Medulla oblongata (tissue), 1 donor: ENCODE data around the gene PDIK1L.

Experiments used
- DNase-seq: peaks from one replicate; pipeline ENCODE4 v3.0.0-alpha.2; 2015; ENCODE audit errors: extremely low spot score

PDIK1L gene

DNA sequence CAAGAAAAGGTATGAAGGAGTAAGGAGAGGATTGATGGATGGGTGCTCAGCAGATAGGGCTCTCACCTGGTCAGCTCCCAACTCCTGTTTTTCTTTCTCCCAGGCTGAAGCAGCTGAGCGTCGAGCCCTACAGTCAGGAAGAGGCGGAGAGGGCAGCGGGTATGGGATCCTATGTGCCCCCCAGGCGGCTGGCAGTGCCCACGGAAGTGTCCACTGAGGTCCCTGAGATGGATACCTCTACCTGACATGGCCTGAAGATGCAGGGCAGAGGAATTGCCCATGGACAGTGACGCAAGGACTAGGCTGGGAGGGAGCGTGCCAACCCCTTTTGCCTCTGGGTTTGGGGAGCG, 58.8 kb downstream of the PDIK1L start:
- no peak for DNase-seq

DNA sequence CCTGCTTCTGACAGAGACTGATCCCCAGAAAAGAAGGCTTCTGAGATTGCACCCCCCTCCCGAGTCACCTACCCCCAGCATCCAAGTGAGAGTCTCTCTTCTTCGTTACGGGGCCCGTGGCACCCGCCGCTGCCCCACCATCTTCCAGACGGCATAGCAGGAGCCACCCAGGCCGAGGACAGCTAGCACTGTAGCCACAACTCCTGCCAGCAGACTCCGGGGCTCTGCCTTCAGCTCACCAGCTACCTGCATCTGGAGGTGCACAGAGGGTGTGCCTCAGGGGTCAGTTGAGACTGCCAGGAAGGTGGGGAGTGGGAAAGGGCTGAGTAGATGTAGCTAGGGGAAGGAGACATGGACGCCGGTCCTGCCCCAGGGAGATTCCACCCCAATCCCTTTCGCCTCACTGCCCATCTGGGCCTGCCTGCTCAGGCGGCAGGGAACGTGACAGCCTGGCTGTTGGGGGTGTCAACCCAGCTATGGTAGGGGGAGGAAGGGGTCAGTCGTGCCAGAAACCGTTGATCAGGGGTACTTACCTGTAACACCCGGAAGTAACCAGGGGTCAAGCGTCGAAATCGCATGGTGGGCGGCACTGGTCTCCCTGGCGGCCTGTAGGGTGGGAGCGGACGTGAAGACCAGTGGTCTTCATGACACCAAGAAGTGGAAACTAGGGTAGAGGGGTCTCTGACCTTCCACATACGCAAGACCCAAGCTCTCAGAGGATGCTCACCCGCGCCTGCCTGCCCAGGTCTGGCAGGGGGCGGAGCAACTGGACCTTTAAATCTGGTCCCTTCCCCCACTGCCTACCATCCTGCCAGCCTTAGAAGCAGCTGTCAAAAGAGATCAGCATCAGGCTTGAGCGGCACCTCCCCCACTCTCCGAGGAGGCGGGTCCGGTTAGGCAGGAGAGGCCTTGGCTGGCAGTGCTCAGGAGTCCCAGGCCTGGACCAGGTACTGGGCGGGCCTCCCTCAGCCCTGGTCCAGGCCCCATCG, 59.8 kb downstream of the PDIK1L start, which contains the start of gene ZNF593OS:
Gene ZNF593OS, minus strand, starts transcription at position 749 of the 989 bp plus-strand sequence. Its CDS starts 171 bp downstream, at position 578.
- no peak for DNase-seq
